Kidney tubule cell (primary cell): ENCODE results near the gene FBN3.
"Not testable (repeated sequence)": the region's sequence is repeated elsewhere in the genome, so short reads cannot be mapped to it uniquely, and the experiment has no call there.

Source experiments
- DNase-seq: peaks from one replicate; pipeline ENCODE4 v3.0.0-alpha.2; 2018; ENCODE audit warnings: low spot score

The FBN3 gene

DNA sequence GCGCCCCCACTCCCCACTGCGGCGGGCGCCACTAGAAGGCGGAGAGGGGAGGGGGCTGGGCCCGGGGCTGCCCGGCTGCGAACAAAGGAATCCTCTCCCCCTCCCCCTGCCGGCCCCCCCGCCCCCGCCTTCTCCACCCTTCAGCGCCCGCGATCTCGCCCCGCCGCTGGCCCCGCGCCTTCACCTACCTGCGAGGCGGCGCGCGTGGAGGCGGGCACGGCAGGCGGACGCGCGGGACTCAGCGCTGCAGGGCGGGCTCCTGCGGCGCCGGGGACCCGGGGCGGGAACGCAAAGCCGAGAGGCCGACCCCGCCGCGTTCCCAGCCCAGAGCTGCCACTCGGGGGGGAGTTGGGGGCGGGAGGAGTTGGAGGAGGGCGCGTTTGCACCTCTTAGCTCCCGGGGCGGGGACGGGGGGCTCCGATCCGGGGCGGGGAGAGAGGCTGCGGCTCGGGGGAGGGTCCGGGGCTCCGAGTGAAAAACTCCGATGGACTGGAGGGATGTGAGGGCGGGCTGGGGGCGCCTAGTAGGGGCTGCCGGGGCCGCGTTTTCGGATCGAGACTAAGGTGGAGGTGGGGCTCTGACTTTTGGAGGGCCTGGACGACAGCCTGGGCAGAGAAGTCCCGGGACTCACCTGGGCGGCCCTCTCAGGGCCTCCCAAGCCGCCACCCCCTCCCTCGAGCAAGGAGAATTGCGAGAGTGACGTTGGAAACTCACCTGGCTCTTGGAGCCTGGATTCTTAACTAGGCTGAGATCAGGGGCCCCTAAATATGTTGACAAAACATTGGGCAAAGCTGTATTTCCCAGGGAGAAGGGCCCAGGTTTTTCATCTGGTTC lies at the start of gene FBN3:
Gene FBN3, minus strand, starts transcription at position 332 of the 834 bp plus-strand sequence. CDS start 2,112 bp downstream, outside the sequence.
- DNase-seq, result no peak

DNA sequence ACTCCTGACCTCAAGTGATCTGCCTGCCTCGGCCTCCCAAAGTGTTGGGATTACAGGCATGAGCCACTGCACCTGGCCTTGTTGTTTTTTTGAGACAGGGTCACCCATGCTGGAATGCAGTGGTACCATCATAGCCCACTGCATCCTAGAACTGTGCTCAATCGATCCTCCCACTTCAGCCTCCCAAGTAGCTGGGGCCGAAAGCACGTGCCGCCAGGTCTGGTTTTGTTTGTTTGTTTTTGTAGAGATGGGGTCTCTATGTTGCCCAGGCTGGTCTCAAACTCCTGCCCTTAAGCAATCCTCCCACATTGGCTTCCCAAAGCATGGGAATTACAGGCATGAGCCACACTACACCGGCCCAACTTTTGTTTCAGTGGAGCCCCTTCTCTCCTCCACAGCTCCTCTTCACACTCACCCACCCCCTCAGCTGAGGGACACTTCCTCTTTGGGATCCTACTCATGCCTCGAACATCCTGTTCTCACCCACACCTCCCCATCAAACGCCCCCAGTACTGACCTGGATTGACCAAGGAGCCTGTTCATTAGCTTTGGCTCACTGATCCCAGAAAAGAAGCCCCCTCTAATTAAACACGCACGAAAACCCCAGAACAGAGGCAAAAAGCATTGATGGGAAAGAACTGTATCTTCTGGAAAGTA lies 47.0 kb upstream of the FBN3 start:
- DNase-seq, result no peak

DNA sequence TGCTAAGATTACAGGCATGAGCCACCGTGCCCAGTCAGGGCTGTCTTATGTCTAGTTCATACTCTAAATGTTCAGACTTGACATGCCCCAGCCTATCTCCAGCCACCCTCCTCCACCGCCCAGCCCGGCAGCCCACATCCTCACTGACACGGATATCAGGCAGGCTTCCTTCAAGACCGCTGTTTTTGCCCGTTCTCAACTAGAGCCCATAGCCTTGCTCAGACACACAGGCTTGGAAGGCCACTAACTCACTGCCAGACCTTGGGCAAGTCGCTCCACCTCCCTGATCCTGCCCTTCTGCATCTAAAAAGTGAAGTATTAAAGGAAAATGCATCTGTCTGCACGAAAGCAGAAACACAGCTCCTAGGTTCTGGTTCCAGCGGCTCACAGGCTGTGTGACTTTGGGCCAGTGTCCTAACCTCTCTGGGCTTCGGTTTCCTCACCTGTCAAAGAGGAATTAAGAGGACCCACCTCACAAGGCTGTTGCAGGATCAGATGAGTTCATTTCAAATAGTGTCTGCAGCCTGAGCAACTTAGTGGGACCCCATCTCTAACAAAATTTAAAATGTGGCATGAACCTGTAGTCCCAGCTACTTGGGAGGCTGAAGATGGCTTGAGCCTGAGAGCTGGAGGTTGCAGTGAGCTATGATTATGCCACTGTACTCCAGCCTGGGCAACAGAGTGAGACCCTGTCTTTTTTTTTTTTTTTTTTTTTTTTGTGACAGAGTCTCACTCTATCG lies 45.3 kb upstream of the FBN3 start:
- DNase-seq, result no peak

DNA sequence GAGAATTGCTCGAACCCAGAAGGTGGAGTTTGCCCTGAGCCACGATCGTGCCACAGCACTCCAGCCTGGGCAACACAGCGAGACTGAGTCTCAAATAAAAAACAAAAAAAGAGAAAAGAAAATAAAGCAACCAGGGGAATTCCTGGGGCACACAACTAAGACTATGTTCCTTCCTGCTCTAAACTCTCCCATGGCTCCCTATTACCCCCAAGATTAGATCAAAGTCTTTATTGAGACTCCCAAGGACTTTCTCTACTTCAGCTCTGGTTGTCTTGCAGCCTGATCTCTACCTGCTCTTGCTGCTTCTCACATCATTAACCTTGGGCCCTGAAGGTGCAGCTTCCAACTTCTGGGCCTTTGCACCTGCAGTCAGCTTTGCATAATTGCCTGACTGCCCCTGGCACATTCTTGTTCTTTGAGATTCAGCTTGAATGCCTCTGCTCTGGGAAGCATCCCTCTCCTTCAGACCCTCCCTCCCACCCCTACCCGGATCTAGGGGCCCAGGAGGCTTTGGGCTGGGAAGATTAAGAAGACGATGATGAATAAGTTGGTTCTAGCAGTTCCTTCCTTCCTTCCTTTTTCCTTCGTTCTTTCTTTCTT lies 42.9 kb upstream of the FBN3 start:
- no peak for DNase-seq

DNA sequence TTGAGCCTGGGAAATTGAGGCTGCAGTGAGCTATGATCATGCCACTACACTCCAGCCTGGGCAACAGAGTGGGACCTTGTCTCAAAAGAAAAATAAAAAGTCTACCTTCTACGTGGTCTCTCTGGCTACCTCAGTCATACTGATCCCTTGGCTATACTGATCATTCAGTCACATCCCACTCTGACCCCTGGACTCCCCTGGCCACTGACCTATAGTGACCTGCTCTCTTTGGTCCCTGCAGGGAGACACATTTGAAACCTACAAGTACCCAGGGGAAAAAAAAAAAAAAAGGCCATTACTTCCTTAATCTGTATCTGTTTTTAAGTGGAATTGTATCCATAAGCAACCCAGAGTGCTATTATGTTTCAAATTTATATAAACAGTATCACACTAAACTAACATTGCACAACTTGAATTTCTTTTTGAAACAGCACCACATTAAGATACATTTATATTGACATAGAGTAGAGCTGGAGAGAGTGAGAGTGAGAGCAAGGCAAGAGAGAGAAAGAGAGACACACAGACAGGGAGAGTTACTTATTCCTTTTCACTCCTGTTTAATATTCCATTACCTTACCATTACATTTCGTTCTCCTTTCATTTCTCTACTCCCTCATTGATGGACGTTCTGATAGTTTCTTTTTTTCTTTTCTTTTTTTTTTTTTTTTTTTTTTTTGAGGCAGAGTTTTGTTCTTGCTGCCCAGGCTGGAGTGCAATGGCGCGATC lies 36.1 kb upstream of the FBN3 start:
- no peak for DNase-seq

DNA sequence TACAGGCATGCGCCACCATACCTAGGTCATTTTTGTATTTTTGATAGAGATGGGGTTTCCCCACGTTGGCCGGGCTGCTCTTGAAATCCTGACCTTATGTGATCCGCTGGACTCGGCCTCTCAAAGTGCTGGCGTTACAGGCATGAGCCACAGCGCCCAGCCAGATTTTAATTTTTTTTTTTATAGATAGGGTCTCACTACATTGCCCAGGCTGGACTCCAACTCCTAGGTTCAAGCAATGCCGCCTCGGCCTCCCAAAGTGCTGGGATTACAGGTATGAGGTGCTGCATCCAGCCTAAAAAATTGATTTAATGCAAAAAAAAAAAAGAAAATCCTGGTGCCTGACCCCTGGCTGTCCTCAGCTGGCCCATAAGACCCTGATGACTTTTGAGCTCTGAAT lies 34.9 kb upstream of the FBN3 start:
- no peak for DNase-seq

DNA sequence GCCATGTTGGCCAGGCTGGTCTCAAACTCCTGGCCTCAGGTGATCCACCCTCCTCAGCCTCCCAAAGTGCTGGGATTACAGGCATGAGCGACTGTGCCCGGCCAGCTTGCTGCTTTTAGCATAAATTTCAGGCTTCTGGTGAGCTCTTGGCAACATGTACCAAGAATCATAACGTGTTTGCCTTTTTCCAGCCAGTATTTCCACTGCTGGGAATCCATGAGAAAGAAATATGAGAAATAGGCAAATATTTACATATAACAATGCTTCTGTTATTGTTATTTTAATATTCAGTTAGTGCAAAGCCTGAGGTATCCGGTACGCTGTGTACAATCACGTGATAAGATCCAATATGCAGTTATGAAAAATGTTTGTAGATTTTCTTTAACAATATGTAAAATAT lies 30.6 kb upstream of the FBN3 start:
- DNase-seq, result no peak

DNA sequence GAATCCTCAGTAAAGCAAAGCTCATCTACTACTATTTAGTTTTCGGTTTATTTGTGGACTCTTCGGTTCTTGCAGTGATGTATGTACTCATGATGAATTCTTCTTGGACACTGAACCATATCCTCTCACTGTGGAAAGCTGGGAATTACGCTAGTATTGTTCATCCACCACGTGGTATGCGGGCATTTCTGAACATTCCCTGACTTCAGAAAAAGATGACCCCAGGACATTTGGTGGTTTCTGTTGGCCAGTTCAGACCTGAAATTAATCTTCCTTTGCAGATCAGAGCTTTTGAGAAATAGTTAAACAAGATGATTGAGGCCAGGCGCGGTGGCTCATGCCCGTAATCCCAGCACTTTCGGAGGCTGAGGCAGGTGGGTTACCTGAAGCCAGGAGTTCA lies 25.3 kb upstream of the FBN3 start:
- DNase-seq, result peak; percentile 88

DNA sequence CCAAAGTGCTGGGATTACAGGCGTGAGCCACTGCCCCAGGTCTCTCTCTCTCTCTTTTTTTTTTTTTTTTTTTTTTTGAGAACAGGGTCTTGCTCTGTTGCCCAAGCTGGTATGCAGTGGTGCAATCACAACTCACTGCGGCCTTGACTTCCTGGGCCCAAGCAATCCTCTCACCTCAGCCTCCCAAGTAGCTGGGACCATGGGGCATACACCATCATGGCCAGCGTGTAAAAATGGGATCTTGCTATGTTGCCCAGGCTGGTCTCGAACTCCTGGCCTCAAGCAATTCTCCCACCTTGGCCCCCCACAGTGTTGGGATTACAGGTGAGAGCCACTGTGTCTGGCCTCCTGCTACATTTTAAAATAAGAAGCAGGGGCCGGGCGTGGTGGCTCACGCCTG lies 19.1 kb upstream of the FBN3 start:
- DNase-seq, result no peak

DNA sequence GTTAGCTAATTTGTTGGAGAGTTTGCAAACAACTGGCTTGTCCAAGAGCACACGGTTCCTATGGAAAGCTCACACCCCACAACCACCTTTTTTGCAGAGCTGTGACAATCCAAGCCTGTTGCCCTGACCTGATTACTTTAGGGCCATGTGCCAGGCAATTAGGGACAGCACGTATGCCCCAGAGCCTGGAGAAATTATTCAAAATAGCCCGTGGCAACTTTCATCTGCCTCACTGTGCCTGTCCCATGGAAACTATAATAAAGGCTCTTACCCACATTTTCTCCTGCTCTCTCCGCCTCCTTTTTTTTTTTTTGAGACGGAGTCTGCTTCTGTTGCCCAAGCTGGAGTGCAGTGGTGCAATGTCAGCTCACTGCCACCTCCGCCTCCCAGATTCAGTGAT lies 18.6 kb upstream of the FBN3 start:
- no peak for DNase-seq

DNA sequence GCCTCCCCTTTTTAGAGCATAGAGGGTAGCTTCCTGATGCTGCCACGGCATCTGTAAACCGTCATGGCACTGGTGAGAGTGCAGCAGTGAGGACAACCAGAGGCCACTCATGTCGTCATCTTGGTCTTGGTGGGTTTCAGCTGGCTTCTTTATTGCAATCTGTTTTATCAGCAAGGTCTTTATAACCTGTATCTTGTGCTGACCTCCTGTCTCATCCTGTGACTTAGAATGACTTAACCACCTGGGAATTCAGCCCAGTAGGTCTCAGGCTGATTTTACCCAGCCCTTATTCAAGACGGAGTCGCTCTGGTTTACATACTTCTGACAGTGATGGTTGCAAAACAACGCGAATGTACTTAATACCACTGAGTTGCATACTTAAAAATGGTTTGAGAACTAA lies 14.4 kb upstream of the FBN3 start:
- peak; percentile 20 for DNase-seq

DNA sequence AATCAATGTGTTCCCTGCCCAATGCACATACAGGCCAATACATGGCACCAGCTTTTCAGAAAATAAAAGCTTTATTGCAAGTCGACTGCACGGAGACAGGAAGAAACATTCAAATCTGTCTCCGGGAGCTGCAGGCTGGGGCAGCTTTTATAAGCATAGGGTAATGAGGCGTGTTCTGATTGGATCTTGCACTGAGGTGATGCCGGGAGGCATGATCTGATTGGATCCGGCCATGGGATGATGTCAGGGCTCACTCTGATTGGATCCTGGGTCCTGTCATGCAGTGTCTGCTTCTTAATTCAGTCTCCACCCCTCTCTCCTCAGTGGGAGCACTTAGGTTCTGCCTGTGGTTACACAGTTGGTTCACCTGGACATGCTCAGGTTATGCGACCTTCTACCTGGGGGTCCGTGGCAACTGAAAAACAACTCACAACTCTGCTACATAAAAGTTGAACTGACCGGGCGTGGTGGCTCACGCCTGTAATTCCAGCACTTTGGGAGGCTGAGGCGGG lies 11.8 kb upstream of the FBN3 start:
- peak; percentile 57 for DNase-seq

DNA sequence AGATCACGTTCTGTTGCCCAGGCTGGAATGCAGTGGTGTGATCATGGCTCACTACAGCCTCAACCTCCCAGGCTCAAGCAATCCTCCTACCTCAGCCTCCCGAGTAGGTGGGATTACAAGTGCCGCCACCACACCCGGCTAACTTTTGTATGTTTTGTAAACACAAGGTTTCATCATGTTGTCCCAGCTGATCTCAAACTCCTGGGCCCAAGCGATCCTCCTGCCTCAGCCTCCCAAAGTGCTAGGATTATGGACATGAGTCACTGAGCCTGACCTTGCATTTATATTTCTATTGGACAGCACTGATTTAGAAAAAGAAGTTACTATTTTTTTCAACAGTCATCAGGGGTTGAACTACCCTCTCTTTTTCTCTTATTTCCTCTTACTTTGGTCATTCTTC lies 9.9 kb upstream of the FBN3 start:
- DNase-seq, result not testable (repeated sequence)

DNA sequence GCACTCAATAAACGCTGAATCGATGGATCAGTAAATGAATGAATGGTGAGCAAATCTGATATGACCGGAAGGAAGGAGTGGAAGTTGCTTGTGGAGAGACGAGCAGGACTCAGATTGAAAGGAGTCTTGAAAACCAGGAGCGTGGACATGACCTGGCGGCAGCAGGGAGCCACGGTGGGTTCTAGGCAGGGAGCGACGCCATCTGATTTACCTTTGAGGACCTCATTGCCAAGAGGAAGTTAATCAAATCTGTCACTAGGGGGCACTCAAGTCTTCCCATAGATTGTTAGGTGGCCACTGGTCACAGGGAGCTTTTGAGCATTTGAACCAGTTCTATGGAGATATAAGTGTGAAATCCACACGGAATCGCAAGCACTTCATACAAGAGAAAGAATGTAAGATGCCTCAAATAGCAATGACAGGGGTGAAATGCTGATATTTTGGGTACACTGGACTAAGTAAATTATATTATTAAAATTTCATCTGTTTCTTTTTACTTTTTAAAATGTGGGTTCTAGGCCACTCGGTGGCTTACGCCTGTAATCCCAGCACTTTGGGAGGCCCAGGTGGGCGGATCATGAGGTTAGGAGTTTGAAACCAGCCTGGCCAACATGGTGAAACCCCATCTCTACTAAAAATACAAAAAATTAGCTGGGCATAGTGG lies 9.2 kb upstream of the FBN3 start:
- peak; percentile 79 for DNase-seq

DNA sequence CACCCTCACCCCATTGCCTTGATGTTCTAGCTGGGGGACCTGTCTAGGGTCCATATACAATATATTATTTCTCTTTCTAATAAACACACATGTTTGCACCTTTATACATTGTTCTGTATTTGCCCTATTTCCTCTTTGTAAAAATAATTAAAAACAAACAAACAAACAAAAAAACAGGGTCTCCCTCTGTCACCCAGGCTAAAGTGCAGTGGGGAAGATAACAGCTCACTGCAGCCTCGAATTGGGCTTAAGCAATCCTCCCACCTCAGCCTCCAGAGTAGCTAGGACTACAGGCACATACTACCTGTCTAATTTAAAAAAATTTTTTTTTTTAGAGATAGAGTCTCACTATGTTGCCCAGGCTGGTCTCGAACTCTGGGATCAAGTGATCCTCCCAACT lies 5.9 kb upstream of the FBN3 start:
- no peak for DNase-seq

DNA sequence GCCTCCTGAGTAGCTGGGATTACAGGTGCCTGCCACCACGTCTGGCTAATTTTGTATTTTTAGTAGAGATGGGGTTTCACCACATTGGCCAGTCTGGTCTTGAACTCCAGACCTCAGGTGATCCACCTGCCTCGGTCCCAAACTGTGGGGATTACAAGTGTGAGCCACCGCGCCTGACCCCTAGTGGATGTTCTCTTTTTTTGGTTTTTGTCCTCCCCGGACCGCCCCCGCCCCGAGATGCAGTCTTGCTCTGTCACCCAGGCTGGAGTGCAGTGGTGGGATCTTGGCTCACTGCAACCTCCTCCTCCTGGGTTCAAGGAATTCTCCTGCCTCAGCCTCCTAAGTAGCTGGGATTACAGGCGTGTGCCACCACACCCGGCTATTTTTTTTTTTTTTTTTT lies 4.6 kb upstream of the FBN3 start:
- DNase-seq, result not testable (repeated sequence)

DNA sequence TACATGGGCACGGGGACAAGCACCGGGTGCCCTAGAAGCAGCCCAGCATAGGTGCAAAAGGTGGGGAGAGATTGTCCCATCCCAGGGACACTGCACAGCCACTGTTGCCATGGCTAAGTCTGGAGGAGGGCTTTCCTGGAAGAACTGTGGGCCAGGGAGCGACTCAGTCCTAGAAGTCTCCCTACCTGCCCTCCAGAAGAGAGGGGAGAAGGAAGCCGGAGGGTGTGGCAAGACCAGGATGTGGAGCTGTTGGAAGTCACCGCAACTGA lies 2.3 kb upstream of the FBN3 start:
- DNase-seq, result no peak

DNA sequence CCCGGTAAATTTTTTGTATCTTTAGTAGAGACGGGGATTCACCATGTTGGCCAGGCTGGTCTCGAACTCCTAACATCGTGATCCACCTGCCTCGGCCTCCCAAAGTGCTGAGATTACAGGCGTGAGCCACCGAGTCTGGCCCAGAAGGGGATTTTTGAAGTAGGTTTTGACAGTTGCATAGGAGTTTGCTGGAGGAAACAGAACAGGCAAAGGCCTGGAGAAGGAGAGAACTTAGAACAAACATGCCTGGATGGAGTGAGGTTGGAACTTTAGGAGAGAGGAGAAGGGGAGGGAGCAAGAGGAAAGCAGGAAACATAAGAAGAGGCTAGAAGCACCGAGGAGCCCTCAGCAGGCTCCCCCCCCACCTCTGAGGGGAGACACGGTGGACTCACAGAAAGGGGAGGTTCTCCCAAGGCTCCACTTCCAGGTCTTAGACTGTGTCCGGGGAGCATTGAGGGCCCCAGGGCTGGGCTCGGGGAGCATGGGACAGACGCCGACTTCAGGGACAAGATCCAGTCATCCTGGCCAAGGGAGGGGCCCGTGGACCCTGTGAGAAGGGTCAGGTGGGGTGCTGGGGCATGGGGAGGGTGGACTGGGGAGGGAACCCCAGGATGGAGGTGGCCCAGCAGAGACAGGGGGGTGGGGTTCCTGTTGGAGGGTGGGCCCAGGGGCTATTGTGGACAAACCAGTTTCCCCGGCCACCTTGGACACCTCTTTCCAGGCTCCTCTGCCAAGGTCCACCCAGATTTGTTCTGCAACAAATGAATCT lies 1.8 kb upstream of the FBN3 start:
- no peak for DNase-seq

DNA sequence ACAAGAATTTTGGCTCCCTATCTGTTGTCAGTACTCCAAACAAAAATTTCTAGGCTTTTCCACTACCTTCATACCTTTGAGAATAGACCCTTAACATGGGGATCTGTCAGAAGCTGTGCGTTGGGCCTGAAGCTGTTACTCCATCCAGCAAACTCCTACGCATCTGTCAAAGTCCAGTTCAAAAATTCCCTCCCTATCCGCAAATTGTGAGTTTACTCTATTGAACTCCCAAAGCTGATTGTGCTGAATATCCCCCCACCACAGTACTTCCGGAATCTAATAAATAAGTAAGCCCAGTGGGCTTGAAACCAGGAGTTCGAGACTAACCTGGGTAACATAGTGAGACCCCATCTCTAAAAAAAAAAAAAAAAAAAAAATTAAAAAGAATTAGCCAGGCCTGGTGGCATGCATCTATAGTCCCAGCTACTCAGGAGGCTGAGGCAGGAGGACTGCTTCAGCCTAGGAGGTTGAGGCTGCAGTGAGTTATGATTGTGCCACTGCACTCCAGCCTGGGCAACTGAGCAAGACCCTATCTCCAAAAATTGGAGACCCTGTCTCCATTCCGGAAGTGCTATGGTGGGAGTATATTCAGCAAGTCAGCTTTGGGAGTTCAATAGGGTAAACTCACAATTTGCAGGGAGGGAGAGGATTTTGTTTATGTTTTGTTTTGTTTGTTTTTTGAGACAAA lies 930 bp upstream of the FBN3 start:
- no peak for DNase-seq
